DND-41 (cell line): ENCODE measurements around the gene CACNA1A.

Experiments used
- EZH2 ChIP-seq: IDR thresholded peaks from 3 replicates; pipeline ENCODE4 v1.6.1; 2012; ENCODE audit warnings: borderline replicate concordance, low read depth, mild to moderate bottlenecking, moderate library complexity, low read length, inconsistent platforms; ENCODE audit not compliant: severe bottlenecking
- TF ChIP-seq, protein P1 (sequence below): IDR thresholded peaks from 2 replicates; pipeline ENCODE4 v1.5.1; 2012; ENCODE audit warnings: borderline replicate concordance, low read length, moderate library complexity, mild to moderate bottlenecking; ENCODE audit not compliant: poor library complexity, severe bottlenecking; ENCODE audit errors: extremely low read depth

DNA sequence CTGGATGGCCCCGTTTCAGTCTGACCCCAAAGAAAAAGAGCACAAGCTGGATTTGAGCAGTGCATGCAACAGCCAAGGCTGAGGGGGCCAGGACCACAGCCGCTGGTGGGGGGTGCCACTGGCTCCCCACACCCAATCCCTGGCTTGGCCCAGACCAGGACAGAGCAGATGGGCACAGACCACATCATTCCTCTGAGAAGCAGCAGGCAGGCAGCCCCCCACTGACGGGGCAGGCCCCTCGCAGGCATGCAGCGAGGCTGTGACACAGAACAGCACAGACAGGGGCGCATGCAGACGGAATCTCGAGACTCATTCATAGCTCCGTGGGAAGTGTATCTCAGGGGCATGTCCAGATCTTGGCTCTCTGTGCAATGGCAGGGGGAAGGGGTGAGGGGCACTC lies 281.2 kb downstream of the CACNA1A start:
- TF ChIP-seq, protein P1, sequence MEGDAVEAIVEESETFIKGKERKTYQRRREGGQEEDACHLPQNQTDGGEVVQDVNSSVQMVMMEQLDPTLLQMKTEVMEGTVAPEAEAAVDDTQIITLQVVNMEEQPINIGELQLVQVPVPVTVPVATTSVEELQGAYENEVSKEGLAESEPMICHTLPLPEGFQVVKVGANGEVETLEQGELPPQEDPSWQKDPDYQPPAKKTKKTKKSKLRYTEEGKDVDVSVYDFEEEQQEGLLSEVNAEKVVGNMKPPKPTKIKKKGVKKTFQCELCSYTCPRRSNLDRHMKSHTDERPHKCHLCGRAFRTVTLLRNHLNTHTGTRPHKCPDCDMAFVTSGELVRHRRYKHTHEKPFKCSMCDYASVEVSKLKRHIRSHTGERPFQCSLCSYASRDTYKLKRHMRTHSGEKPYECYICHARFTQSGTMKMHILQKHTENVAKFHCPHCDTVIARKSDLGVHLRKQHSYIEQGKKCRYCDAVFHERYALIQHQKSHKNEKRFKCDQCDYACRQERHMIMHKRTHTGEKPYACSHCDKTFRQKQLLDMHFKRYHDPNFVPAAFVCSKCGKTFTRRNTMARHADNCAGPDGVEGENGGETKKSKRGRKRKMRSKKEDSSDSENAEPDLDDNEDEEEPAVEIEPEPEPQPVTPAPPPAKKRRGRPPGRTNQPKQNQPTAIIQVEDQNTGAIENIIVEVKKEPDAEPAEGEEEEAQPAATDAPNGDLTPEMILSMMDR: no peak
- TF ChIP-seq EZH2: no peak
